GM12872 (cell line): Measurements from ENCODE around the gene SLX4IP.

ENCODE experiments used
- CTCF ChIP-seq: IDR thresholded peaks from 3 replicates; pipeline ENCODE4 v1.5.1; 2011; ENCODE audit warnings: low read depth, mild to moderate bottlenecking, low read length, moderate library complexity; ENCODE audit not compliant: insufficient read depth

Gene SLX4IP

DNA sequence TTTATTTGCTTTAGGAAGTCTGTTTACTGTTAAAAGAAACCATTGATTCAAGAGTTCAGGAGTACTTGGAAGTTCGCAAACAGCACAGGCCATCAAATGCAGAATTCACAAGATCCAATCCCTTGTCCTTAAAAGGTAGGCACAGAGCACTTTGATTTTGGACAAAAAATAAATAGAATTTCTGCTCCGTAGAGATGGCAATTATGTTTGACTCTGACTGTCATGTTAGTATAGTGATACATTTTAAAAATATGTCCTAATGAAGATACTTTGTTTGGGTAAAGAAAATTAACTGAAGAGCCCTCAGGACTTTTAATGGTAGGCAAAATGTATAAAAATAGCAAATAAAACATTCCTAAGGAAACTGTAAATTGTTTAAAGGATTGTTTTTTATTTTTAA lies 125.6 kb downstream of the SLX4IP start:
- TF ChIP-seq CTCF, result no peak

- no peak for TF ChIP-seq CTCF
Observed at GRCh38 chr20:10561302-10561701, 126.2 kb downstream of the SLX4IP start.

- TF ChIP-seq CTCF, result no peak
Observed at GRCh38 chr20:10562899-10563298, 127.8 kb downstream of the SLX4IP start.

- no peak for TF ChIP-seq CTCF
Observed at GRCh38 chr20:10563935-10564492, 128.9 kb downstream of the SLX4IP start.

DNA sequence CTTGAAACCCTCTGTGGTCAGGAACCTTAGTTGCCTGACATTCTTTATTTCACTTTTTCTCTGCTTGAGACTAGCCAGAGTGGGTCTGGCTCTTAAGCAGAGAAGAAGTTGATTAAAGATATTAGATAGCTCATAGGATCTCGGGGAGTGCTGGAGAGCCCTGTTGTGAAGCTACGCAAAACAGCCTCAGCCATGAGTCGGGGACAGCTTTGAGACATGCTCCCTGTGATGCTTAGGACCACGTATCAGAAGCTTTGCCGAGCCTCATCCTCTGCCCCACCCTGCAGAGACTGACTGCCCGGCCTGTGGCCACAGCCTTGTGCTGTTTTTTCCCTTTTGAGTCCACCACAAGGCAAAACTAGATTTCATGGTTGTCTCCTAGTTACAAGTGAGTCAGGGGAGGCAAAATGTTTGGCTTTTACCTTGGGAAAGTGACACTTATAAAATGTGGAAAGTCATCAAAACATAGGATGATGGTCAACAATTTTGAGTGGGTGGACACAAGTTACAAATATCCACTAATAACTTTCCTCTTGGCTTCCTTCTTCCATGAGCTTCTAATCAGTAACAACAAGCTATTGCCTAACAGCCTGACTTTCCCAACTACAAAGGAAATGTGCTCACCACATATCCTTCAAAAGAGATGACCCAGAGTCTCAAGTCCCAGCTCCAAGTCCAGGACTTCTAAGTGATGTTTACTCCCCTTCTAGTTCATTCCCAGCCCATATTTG lies 130.3 kb downstream of the SLX4IP start:
- TF ChIP-seq CTCF, result no peak

DNA sequence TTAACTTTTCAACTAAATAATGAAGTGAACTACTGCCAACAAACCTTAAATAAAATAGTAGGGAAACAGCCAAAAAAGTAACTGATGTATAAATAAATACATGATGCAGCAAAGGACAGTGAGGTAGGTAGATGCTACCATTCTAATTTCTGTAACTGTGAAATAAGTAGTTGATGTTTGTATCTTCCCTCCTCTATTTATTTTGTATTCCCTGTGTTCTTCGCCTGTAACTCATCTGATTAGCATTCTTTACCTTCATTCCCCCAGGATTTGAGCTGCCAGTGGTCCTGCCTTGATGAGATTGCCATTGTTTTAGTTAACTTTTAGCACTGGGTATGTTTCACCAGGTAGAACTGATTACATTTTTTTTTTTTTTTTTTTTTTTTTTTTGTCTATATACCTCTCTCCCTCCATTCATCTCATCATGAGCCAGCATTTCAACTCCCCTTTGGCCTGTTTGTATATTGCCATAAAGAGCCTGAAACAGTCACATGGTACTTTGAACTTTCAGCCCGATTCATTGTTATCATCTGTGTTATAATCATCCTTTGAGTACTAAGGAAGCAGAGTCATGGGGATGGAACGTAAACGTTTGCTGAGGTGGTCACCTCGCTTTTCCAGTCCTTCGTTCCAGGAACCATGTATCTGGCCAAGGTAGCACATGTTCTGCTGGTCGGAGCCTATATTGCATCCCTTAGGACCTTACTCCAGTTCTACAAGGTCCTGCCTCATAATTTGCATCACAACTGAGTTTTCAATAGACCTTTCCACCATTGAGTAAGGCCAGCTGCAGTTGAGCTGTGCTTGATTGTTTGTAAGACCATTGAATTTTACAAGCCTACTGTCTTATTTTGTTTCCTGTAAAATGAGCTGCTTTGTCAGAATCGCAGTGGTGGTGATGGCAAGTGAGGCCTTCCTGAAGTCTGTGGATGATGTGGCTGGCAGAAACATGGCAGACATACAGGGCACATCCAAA lies 131.1 kb downstream of the SLX4IP start:
- no peak for TF ChIP-seq CTCF

GRCh38 chr20:10568032-10568431 lies 132.9 kb downstream of the SLX4IP start:
- TF ChIP-seq CTCF, result no peak
